A549 (cell line): Measurements from ENCODE around the gene UBAP1. TPM values are rescaled to one million over a fixed set of nuclear protein-coding genes. Genes with fewer than 3 reads are reported as not detected.
"Not testable (repeated sequence)": the region's sequence is repeated elsewhere in the genome, so short reads cannot be mapped to it uniquely, and the experiment has no call there.

Experiments
- ATAC-seq, 2 experiments: fragments of 200-7000 bp in 1 of 2; fragments of >200 bp in 1 of 2; cut with Nextera tagmentation in 1 of 2; cut with Tn5 transposase in 1 of 2; 3 replicates each; pipeline versions ENCODE4 v1.8.0 to v1.9.1; 2018 to 2020; ENCODE audit warnings: mild to moderate bottlenecking in 1 of 2, moderate library complexity in 1 of 2
- CTCF ChIA-PET: fragments of 300-600 bp; sonication (Branson Sonifier 250); formaldehyde crosslinking; extraction: SDS; loops from one replicate; lab custom pipeline; 2021; ENCODE audit warnings: antibody characterized with exemption, inconsistent platforms; lab: Yijun Ruan, JAX
- POLR2A ChIA-PET: fragments of 350-600 bp; formaldehyde crosslinking; extraction: SDS; loops from one replicate; lab custom pipeline; 2021; ENCODE audit warnings: antibody characterized with exemption, inconsistent platforms; lab: Yijun Ruan, JAX
- DNase-seq, 2 experiments: peaks; one replicate each; pipeline versions ENCODE4 v3.0.0 to v3.0.0-alpha.2; 2011 to 2016; ENCODE audit warnings: low read depth in 1 of 2, low spot score in 1 of 2
- FAIRE-seq: peaks from 2 replicates; lab custom pipeline; 2011; peaks lifted over from hg19 to GRCh38; lab: Jason Lieb, UNC
- H3K27ac ChIP-seq, 2 experiments: fragments of >200 bp; sonication (Bioruptor Twin); formaldehyde crosslinking; 3 replicates each; pipeline ENCODE4 v1.5.1; 2016 to 2017
- H3K4me1 ChIP-seq: fragments of >200 bp; sonication (Bioruptor Twin); formaldehyde crosslinking; 3 replicates; pipeline ENCODE4 v1.6.1; 2016
- H3K4me2 ChIP-seq: fragments of >200 bp; sonication (Bioruptor Twin); formaldehyde crosslinking; 3 replicates; pipeline ENCODE4 v1.6.1; 2016
- H3K4me3 ChIP-seq: fragments of >200 bp; sonication (Bioruptor Twin); formaldehyde crosslinking; 3 replicates; pipeline ENCODE4 v1.5.1; 2016
- H3K9me3 ChIP-seq: fragments of >200 bp; sonication (Bioruptor Twin); formaldehyde crosslinking; 3 replicates; pipeline ENCODE4 v1.6.1; 2016
- CEBPB ChIP-seq, 2 experiments: fragments of >200 bp in 1 of 2; sonication (Bioruptor Twin) in 1 of 2; formaldehyde crosslinking in 1 of 2; IDR thresholded peaks; 2 replicates each; pipeline ENCODE4 v1.6.1; 2012 to 2016
- CHD2 ChIP-seq: fragments of 150-350 bp; IDR thresholded peaks from 2 replicates; pipeline ENCODE4 v1.6.1; 2014; ENCODE audit warnings: low read length; ENCODE audit not compliant: partially characterized antibody
- E2F6 ChIP-seq: IDR thresholded peaks from 2 replicates; pipeline ENCODE4 v1.6.1; 2012; ENCODE audit warnings: low read depth, borderline replicate concordance
- ESRRA ChIP-seq: fragments of 150-350 bp; IDR thresholded peaks from 2 replicates; pipeline ENCODE4 v1.6.1; 2014; ENCODE audit warnings: mild to moderate bottlenecking, low read length, borderline replicate concordance
- FOXS1 ChIP-seq: fragments of 250-450 bp; sonication (Bioruptor Pico); IDR thresholded peaks from 2 replicates; pipeline ENCODE4 v1.5.0; 2020; ENCODE audit warnings: mild to moderate bottlenecking, moderate library complexity
- JUNB ChIP-seq: fragments of >200 bp; sonication (Bioruptor Twin); formaldehyde crosslinking; IDR thresholded peaks from 2 replicates; pipeline ENCODE4 v1.6.1; 2016
- KDM5A ChIP-seq: fragments of 200-600 bp; sonication (generic); IDR thresholded peaks from 2 replicates; pipeline ENCODE4 v1.6.1; 2016; ENCODE audit warnings: antibody characterized with exemption, mild to moderate bottlenecking
- NFE2L2 ChIP-seq: fragments of 150-350 bp; conservative IDR thresholded peaks from 2 replicates; pipeline ENCODE4 v1.6.1; 2014; ENCODE audit warnings: low read length
- POLR2A ChIP-seq: IDR thresholded peaks from 2 replicates; pipeline ENCODE4 v1.6.1; 2012; ENCODE audit warnings: mild to moderate bottlenecking, low read length
- POLR2AphosphoS2 ChIP-seq: conservative IDR thresholded peaks from 2 replicates; pipeline ENCODE4 v1.6.1; 2012; ENCODE audit warnings: low read length, improper control_type of control experiment, inconsistent platforms
- RARB ChIP-seq: fragments of 250-450 bp; sonication (Bioruptor Pico); IDR thresholded peaks from 2 replicates; pipeline ENCODE4 v1.8.0; 2021; ENCODE audit warnings: mild to moderate bottlenecking, moderate library complexity
- RCOR1 ChIP-seq: fragments of 150-350 bp; IDR thresholded peaks from 2 replicates; pipeline ENCODE4 v1.6.1; 2014; ENCODE audit warnings: antibody characterized with exemption, low read length, low read depth
- RNF2 ChIP-seq: fragments of 200-600 bp; sonication (generic); IDR thresholded peaks from 2 replicates; pipeline ENCODE4 v1.6.1; 2016; ENCODE audit warnings: low read depth, mild to moderate bottlenecking, antibody characterized with exemption, moderate library complexity, borderline replicate concordance
- SMC3 ChIP-seq: fragments of >200 bp; sonication (Bioruptor Twin); formaldehyde crosslinking; IDR thresholded peaks from 3 replicates; pipeline ENCODE4 v1.6.1; 2018; ENCODE audit warnings: inconsistent platforms
- ZC3H11A ChIP-seq: fragments of 450-650 bp; IDR thresholded peaks from 2 replicates; pipeline ENCODE4 v1.6.1; 2014; ENCODE audit warnings: antibody characterized with exemption, mild to moderate bottlenecking
- whole genome bisulfite sequencing: methylation state at CpG from one replicate; pipeline ENCODE4 v1.1.6; 2017; ENCODE audit errors: missing lambda C conversion rate; 5-methylcytosine and 5-hydroxymethylcytosine counted together
- polyA plus RNA-seq, 4 experiments: library from polyadenylated mRNA; depleted of rRNA in 3 of 4; stranded (reverse); fragments of >200 nt; fragmentation: RNase III in 1 of 4; extraction: RNeasy Plus Mini Kit Qiagen cat#74134 plus additional on column Dnase treatment in 1 of 4; gene quantifications; 2 replicates in 3 of 4; 3 replicates in 1 of 4; pipeline ENCODE4 v1.2.3, GENCODE V29; 2011 to 2017

The UBAP1 gene
- polyA plus RNA-seq, 2 of the 4 experiments (the other 2 are of a cell fraction) = 38.5 to 73.1 TPM

- ATAC-seq = no peak
- CTCF ChIA-PET = interaction anchor here (0.9 to 6.1 kb wide), 7 partner anchors 10 to 137 kb away, joined by 3 to 27 read pairs (median 3); no protein-coding TSS in a partner anchor
- POLR2A ChIA-PET = interaction anchor here (1.2 kb wide), 1 partner anchor 32 kb away, joined by 3 read pairs; no protein-coding TSS in a partner anchor
These were observed 32.6 kb downstream of the UBAP1 start for GRCh38 chr9:34211395-34211794.

GRCh38 chr9:34214354-34215000 is 35.6 kb downstream of the UBAP1 start:
- CTCF ChIA-PET = interaction anchor here (1.4 kb wide), 1 partner anchor 35 kb away, joined by 5 read pairs; no protein-coding TSS in a partner anchor
- DNase-seq, H3K9me3 ChIP-seq, H3K4me2 ChIP-seq, POLR2A ChIA-PET, H3K27ac ChIP-seq, FAIRE-seq, ATAC-seq, H3K4me3 ChIP-seq: not testable (repeated sequence)
- 85% methylated on average over 4 of the region's 4 CpGs for WGBS
- peaks cover 34% of the 10 kb centered on the region for H3K4me1 ChIP-seq

More at GRCh38 chr9:34211395-34211794, 32.6 kb downstream of the UBAP1 start:
- no peaks in the 10 kb centered on the region for H3K9me3 ChIP-seq
- FAIRE-seq (no peak), DNase-seq (no peak)
- TF ChIP-seq CHD2 (no peak), POLR2A (no peak), KDM5A (no peak), SMC3 (no peak), E2F6 (no peak), CEBPB (IDR thresholded peaks at IDR 0.05) (no peak), JUNB (no peak), FOXS1 (CRISPR knock-in tag) (no peak), RCOR1 (no peak), ZC3H11A (no peak), NFE2L2 (no peak), RNF2 (no peak), POLR2AphosphoS2 (no peak), ESRRA (no peak), RARB (CRISPR knock-in tag) (no peak)
- H3K4me3 ChIP-seq = no peak overlapping the region
- H3K27ac ChIP-seq = no peak overlapping the region
- WGBS = 85% methylated on average over 1 of the region's 1 CpG
- peaks cover 14% of the 10 kb centered on the region; the same call in 2 of the 3 replicates for H3K4me1 ChIP-seq
- H3K4me2 ChIP-seq = no peak overlapping the region

GRCh38 chr9:34216325-34216724 is 37.5 kb downstream of the UBAP1 start:
- peak in 1 of 2 experiments; percentile 24; a peak in 2 of 6 replicates for ATAC-seq
- no peak overlapping the region for H3K27ac ChIP-seq
- peaks cover 46% of the 10 kb centered on the region for H3K4me1 ChIP-seq
- WGBS = 86% methylated on average over 3 of the region's 3 CpGs
- no peak for FAIRE-seq
- no peak for DNase-seq
- ChIA-PET POLR2A (interaction anchor here (0.6 kb wide), 1 partner anchor 141 kb away, joined by 4 read pairs; no protein-coding TSS in a partner anchor), CTCF (interaction anchor here (0.6 to 1.0 kb wide), 3 partner anchors 10 to 20 kb away, joined by 3 read pairs; no protein-coding TSS in a partner anchor)
- no peak for TF ChIP-seq E2F6
- no peaks in the 10 kb centered on the region for H3K9me3 ChIP-seq
- no peak overlapping the region for H3K4me3 ChIP-seq
- no peak overlapping the region for H3K4me2 ChIP-seq

GRCh38 chr9:34217015-34217414 is 38.2 kb downstream of the UBAP1 start:
- POLR2A ChIA-PET = interaction anchor here (0.6 kb wide), 1 partner anchor 142 kb away, joined by 4 read pairs; no protein-coding TSS in a partner anchor
- CTCF ChIA-PET = interaction anchor here (0.6 to 2.1 kb wide), 4 partner anchors 9 to 36 kb away, joined by 3 to 7 read pairs (median 3); no protein-coding TSS in a partner anchor

More at GRCh38 chr9:34217015-34217414, 38.2 kb downstream of the UBAP1 start:
- not testable (repeated sequence) for FAIRE-seq, H3K27ac ChIP-seq, DNase-seq, H3K9me3 ChIP-seq, H3K4me3 ChIP-seq, ATAC-seq, H3K4me2 ChIP-seq
- peaks cover 53% of the 10 kb centered on the region for H3K4me1 ChIP-seq
- 90% methylated on average over 2 of the region's 2 CpGs for WGBS
